NCI-H524 (cell line): ENCODE results near the gene FMC1.
"Not testable (repeated sequence)": the region's sequence is repeated elsewhere in the genome, so short reads cannot be mapped to it uniquely, and the experiment has no call there.

Source experiments
- DNase-seq, 2 experiments: peaks; one replicate each; lab custom pipeline; 2025; lab: John Stamatoyannopoulos, UW

The FMC1 gene

DNA sequence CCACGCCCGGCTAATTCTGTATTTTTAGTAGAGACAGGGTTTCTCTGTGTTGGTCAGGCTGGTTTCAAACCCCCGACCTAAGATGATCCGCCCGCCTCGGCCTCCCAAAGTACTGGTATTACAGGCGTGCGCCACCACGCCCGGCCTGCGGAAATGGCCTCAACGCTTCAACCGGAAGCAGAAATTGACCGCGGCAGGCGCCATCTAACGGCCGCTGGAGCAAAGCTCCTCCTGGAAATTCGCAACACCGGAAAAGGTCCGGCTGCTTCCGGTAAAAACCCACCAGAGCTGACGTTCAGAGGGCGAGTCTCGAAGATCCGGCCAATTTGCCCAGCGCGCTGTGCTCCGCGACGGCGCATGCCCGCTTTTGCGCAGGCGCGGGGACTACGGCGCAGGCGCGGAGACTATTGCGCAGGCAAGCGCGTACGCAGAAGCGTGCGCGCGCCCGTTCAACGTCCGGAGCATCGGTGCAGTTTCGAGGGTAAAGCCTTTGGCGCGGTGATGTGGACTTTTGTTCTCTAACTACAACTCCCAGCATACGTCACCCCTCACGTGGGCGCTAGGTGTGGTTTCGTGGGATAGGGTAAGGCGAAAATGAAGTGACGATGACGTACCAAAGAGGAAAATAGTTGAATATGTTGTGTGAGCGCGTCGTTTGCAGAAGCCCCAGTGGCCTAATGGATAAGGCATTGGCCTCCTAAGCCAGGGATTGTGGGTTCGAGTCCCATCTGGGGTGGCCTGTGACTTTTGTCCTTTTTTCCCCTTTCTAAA lies 915 bp upstream of the FMC1 start:
- DNase-seq = peak; percentile 99

- DNase-seq = no peak
These were observed 404 bp upstream of the FMC1 start for GRCh38 chr7:139340808-139341057.

GRCh38 chr7:139341776-139342226 lies 664 bp downstream of the FMC1 start:
- peak in 1 of 2 experiments; percentile 33 for DNase-seq

- DNase-seq = no peak
These were observed 3.9 kb downstream of the FMC1 start for GRCh38 chr7:139345042-139345441.

DNA sequence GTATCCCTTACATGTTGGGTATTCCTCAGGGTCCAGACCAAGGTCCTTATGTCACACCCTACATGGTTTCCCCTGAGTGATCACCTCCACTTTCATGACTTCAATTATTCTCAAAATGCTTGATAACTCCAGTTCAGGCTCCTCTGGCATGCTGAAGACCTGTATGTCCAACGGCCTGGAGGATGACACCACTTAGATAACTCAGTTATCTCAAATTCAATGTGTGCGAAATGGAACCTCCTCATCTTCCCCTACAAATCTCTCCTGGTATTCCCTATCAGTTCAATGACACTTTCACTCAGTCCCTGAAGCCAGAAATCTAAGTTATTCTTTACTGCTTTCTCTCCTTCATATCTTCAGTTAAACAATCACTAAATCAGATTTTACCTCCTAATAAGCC lies 9.9 kb downstream of the FMC1 start:
- no peak for DNase-seq

GRCh38 chr7:139354729-139355128 lies 13.6 kb downstream of the FMC1 start:
- DNase-seq = no peak

- no peak for DNase-seq
These were observed 14.2 kb downstream of the FMC1 start for GRCh38 chr7:139355320-139355719.

- DNase-seq = not testable (repeated sequence)
These were observed 16.8 kb downstream of the FMC1 start for GRCh38 chr7:139357729-139358506.

DNA sequence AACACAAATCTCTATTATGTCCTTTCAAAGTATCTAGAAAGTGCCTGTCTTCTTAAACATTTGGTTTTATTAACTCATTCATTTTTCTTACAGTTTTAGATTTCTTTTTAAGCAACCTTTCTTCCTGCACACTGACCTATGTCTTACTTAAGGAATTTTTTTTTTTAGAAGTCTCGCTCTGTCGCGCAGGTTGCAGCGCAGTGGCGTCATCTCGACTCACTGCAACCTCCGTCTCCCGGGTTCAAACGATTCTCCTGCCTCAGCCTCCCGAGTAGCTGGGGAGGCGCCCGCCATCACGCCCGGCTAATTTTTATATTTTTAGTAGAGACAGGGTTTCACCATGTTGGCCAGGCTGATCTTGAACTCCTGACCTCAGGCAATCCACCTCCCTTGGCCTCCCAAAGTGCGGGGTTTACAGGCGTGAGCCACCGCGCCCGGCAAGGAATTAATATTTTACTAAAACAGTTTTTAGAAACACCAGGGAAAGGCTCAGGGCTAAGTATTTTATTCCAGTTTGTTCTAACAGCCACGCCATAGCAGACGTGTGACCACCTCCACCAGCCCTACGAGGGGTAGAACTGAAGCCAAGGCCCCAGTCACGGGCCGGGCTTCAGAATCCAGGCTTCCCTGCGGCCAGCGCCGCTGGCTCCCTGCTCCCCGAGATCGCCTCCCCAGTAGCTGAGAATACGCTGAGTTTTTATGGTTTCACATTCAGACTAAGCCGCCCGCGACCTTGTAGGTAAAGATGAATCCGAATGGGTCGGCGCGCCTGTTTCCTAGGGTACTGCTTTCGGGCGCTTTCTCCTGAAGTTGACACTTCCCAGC lies 17.6 kb downstream of the FMC1 start:
- DNase-seq = no peak

GRCh38 chr7:139359366-139360209 lies 18.5 kb downstream of the FMC1 start, which contains the start of gene LUC7L2:
LUC7L2 (plus strand) TSS chr7:139359894; CDS start chr7:139360262, 368 bp downstream.
- peak; percentile 93 to 98 for DNase-seq

GRCh38 chr7:139360210-139360947 lies 19.2 kb downstream of the FMC1 start:
- DNase-seq = peak; percentile 95 to 97

DNA sequence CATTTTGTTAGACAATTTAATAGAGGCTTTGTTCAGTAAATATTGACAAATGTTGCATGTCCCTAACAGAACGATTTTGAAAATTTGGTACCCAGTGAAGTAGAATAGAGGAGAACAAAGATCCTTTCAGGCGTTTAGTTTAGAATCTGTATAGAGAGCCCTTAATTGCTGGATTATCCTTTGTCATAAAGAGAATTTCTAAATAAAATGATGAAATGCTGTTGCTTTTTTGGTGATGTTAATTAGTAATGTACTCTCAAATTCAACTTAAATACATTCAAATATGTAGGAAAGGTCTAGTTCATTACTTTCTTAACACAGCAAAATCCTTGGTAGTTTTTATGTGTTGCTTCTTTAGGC lies 19.8 kb downstream of the FMC1 start:
- DNase-seq = no peak

GRCh38 chr7:139361523-139361922 lies 20.4 kb downstream of the FMC1 start:
- no peak for DNase-seq

- DNase-seq = peak in 1 of 2 experiments; percentile 33
These were observed 21.2 kb downstream of the FMC1 start for GRCh38 chr7:139362302-139362701.

- no peak for DNase-seq
These were observed 21.8 kb downstream of the FMC1 start for GRCh38 chr7:139362981-139363380.

DNA sequence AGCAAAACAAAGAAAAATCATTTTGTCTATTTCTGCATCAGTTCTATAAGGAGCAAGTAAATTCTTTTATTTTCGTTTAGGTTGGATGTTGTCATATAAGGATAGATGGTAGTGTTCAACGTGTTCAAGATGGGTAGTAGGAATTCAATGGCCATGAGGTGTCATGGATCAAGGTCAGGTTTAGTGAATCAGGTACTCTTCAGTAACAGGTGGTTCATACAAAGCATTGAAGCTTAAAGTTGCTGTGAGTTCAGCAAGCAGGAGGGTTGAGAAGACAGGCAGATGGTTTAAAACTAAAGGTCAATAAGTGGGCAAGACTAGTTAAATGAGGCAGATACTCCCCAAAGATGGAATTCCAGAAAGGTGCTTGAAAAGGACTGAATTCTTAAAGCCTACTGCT lies 24.2 kb downstream of the FMC1 start:
- DNase-seq = no peak

- no peak for DNase-seq
These were observed 25.3 kb downstream of the FMC1 start for GRCh38 chr7:139366400-139366799.

DNA sequence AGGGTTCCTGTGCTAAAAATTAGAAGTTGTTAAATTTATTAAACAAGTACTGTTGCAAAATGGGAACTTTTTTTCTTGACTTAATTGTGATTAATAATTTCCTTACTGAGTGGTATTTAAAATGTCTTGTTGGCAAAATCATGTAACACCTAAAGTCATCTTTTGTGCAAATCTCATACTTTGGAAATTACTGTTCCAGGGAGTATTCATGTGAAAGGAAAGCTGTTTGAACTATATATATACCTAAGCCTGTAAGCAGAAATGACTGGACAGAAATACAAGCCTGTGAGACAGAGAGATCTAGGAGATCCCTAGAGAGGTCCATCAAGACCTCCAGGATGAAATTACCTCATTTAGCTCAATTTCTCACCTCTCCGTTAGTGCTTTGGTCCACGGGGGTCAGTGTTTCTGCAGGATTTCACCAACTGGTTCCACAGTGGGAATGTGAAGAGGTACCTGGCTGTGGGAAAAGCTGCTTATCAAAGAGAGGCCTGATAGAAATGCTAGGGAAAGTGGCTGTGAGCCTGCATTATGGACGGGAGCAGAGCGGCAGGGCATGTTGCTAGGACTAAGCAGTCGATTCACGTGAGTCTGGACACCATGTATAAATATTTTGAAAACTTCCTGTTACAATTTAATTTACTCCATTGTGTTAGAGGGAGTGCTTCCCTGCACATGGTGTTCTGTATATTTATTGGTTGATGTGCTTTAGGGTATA lies 26.5 kb downstream of the FMC1 start:
- no peak for DNase-seq

DNA sequence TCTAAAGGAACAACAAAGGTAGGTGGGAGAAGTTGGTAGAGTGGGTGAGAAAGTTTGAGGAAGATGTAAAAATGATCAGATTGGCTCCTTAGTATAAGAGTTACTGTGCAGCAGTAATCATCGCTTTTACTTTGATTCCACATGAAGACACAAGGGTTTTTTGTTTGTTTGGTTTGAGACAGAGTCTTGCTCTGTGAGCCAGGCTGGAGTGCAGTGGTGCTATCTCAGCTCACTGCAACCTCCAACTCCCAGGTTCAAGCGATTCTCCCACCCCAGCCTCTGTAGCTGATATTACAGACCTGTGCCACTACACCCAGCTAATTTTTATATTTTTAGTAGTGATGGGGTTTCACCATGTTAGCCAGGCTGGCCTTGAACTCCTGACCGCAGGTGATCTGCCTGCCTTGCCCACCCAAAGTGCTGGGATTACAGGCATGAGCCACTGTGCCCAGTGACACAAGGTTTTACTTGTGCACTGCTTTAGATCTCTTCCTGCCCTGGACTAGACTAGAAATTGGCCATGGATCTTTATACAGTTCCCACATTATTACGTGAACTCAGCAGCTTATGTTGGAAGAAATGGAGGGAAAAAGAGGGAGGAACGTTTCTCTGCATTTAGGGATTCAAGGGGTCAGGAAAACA lies 29.3 kb downstream of the FMC1 start:
- DNase-seq = no peak

DNA sequence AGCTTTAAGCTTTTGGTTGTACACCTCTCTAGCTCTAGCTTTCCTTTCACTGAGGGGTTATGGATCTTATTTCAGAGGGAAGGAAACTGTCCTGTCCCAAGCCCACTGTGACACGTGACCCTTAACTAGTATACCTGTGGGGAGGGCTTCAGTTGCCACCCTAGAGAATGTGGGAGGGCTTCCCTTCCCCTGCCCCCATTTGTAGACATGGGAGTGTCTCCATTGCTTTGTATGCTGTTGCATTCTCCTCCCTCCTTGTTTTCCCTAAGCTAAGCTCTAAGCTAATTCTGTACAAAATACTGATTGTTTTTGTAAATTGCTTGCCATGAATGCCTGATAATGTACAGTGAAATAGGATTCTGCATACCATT lies 29.8 kb downstream of the FMC1 start:
- no peak for DNase-seq
